ENCODE data around the gene SCP2.

Gene SCP2

GRCh38 chr1:53085405-53085804 lies 158.3 kb downstream of the SCP2 start:
- no peak for DNase-seq

- no peak for DNase-seq
These were observed 159.5 kb downstream of the SCP2 start for GRCh38 chr1:53086491-53087070.

GRCh38 chr1:53087332-53088285 lies 160.5 kb downstream of the SCP2 start:
- no peak for DNase-seq

- no peak for DNase-seq
These were observed 161.7 kb downstream of the SCP2 start for GRCh38 chr1:53088616-53089300.

GRCh38 chr1:53089478-53090226 lies 162.6 kb downstream of the SCP2 start:
- no peak for DNase-seq

GRCh38 chr1:53090227-53091147 lies 163.4 kb downstream of the SCP2 start:
- DNase-seq, result no peak

- DNase-seq, result no peak
These were observed 165.0 kb downstream of the SCP2 start for GRCh38 chr1:53091841-53092645.

- no peak for DNase-seq
These were observed 165.8 kb downstream of the SCP2 start for GRCh38 chr1:53092659-53093450.

- DNase-seq, result no peak
These were observed 166.3 kb downstream of the SCP2 start for GRCh38 chr1:53093451-53093754.

GRCh38 chr1:53093778-53094532 lies 166.9 kb downstream of the SCP2 start:
- DNase-seq, result no peak

- no peak for DNase-seq
These were observed 167.4 kb downstream of the SCP2 start for GRCh38 chr1:53094533-53094919.

All from activated CD4-positive, alpha-beta T cell treated with anti-CD3 and anti-CD28 coated beads, Interleukin-10, Interleukin-2, amounts not matched to agents 100 ng/mL and 50 ng/mL, durations not matched to agents 16 hours and 8 hours (primary cell).